K562 (cell line): Measurements from ENCODE around the gene KRT80. TPM values are rescaled to one million over a fixed set of nuclear protein-coding genes. Genes with fewer than 3 reads are reported as not detected.

ENCODE experiments used
- ATAC-seq: fragments of 200-7000 bp; cut with Tn5 transposase; 3 replicates; pipeline ENCODE4 v1.9.1; 2020; ENCODE audit warnings: moderate library complexity
- BruUV-seq: library from RNA; stranded (reverse); fragments of 400-500 nt; replicated peaks from 2 replicates; lab custom pipeline; 2021; lab: Mats Ljungman, UMichigan
- CTCF ChIA-PET: fragments of 300-600 bp; formaldehyde crosslinking; extraction: SDS; loops from one replicate; lab custom pipeline; 2021; ENCODE audit warnings: low intra/inter-chr PET ratio; lab: Yijun Ruan, JAX
- POLR2A ChIA-PET: fragments of 300-600, 350-650 bp; sonication (Branson Sonifier 250); formaldehyde crosslinking; extraction: SDS; loops from one replicate; lab custom pipeline; 2021; ENCODE audit warnings: antibody characterized with exemption, inconsistent platforms; lab: Yijun Ruan, JAX
- DNase-seq, 4 experiments: peaks; one replicate each; pipeline versions ENCODE4 v3.0.0 to v3.0.0-alpha.2; 2011 to 2018; ENCODE audit warnings: low spot score in 3 of 4, mixed read lengths in 3 of 4; ENCODE audit errors: extremely low read depth in 1 of 4
- FAIRE-seq: peaks from 2 replicates; lab custom pipeline; 2011; peaks lifted over from hg19 to GRCh38; lab: Jason Lieb, UNC
- H2AFZ ChIP-seq: 2 replicates; pipeline ENCODE4 v1.6.0; 2011; ENCODE audit warnings: low read depth, low read length, control low read depth, inconsistent platforms
- H3K27ac ChIP-seq: fragments of 200-600 bp; 3 replicates; pipeline ENCODE4 v1.8.0; 2011; ENCODE audit warnings: low read depth, mild to moderate bottlenecking, control low read depth, inconsistent platforms, low read length, moderate library complexity, mixed read lengths; ENCODE audit errors: extremely low read depth
- H3K27me3 ChIP-seq, 2 experiments: fragments of 300-600 bp in 1 of 2; 2 replicates in 1 of 2; 3 replicates in 1 of 2; pipeline versions ENCODE4 v1.6.0 to v1.8.0; 2011; ENCODE audit warnings: inconsistent platforms in 2 of 2, low read length in 2 of 2, mild to moderate bottlenecking in 1 of 2, mixed read lengths in 1 of 2, moderate library complexity in 1 of 2; ENCODE audit not compliant: control insufficient read depth in 2 of 2, insufficient read depth in 2 of 2
- H3K36me3 ChIP-seq: fragments of 300-600 bp; 3 replicates; pipeline ENCODE4 v1.8.0; 2011; ENCODE audit warnings: mild to moderate bottlenecking, low read length, inconsistent platforms; ENCODE audit not compliant: control insufficient read depth, insufficient read depth
- H3K4me1 ChIP-seq, 2 experiments: fragments of 200-600 bp in 1 of 2; replicated peaks in 1 of 2; 2 replicates in 1 of 2; 3 replicates in 1 of 2; pipeline versions ENCODE4 v1.5.1 to v1.8.0; 2011; ENCODE audit warnings: inconsistent platforms in 2 of 2, low read length in 2 of 2, mild to moderate bottlenecking in 1 of 2, mixed read lengths in 1 of 2, moderate library complexity in 1 of 2; ENCODE audit not compliant: control insufficient read depth in 2 of 2, insufficient read depth in 2 of 2
- H3K4me2 ChIP-seq: 2 replicates; pipeline ENCODE4 v1.6.1; 2011; ENCODE audit warnings: low read length, control low read depth, inconsistent platforms, mixed read lengths; ENCODE audit not compliant: insufficient read depth
- H3K4me3 ChIP-seq: fragments of 200-600 bp; sonication (generic), shearing (Covaris generic); 2 replicates; pipeline ENCODE4 v1.5.1; 2016; ENCODE audit warnings: control low read depth, inconsistent platforms
- H3K79me2 ChIP-seq: fragments of 200-600 bp; 3 replicates; pipeline ENCODE4 v1.8.0; 2011; ENCODE audit warnings: low read length, inconsistent platforms; ENCODE audit not compliant: control insufficient read depth, insufficient read depth
- H3K9ac ChIP-seq, 2 experiments: 2 replicates each; pipeline versions ENCODE4 v1.6.0 to v1.6.1; 2011; ENCODE audit warnings: low read depth in 2 of 2, low read length in 2 of 2, control low read depth in 1 of 2, inconsistent platforms in 1 of 2, mild to moderate bottlenecking in 1 of 2, mixed read lengths in 1 of 2; ENCODE audit not compliant: insufficient read depth in 1 of 2
- H3K9me1 ChIP-seq: one replicate; pipeline ENCODE4 v1.6.0; 2011; ENCODE audit warnings: inconsistent platforms, mild to moderate bottlenecking, low read length, moderate library complexity; ENCODE audit not compliant: control insufficient read depth, insufficient read depth
- H3K9me3 ChIP-seq: replicated peaks from 2 replicates; pipeline ENCODE4 v1.5.1; 2011; ENCODE audit warnings: low read depth, low read length, inconsistent platforms; ENCODE audit not compliant: control insufficient read depth, insufficient read depth
- H4K20me1 ChIP-seq: replicated peaks from 2 replicates; pipeline ENCODE4 v1.6.1; 2011; ENCODE audit warnings: low read length, inconsistent platforms, mixed read lengths; ENCODE audit not compliant: control insufficient read depth, insufficient read depth
- ARHGAP35 ChIP-seq: fragments of 450-650 bp; IDR thresholded peaks from 2 replicates; pipeline ENCODE4 v1.6.1; 2018; ENCODE audit not compliant: partially characterized antibody
- BCOR ChIP-seq: fragments of 450-650 bp; IDR thresholded peaks from 2 replicates; pipeline ENCODE4 v1.6.1; 2016
- CXXC5 ChIP-seq: fragments of 250-450 bp; sonication (Bioruptor Pico); IDR thresholded peaks from 2 replicates; pipeline ENCODE4 v1.8.0; 2022; ENCODE audit warnings: inconsistent platforms, mild to moderate bottlenecking, moderate library complexity
- FOS ChIP-seq: IDR thresholded peaks from 3 replicates; pipeline ENCODE4 v1.6.1; 2011; ENCODE audit not compliant: insufficient read length; ENCODE audit errors: extremely low read depth
- GTF2F1 ChIP-seq: IDR thresholded peaks from 2 replicates; pipeline ENCODE4 v1.6.1; 2011; ENCODE audit warnings: low read depth, low read length, improper control_type of control experiment
- IRF2 ChIP-seq: sonication (generic); formaldehyde crosslinking; IDR thresholded peaks from 2 replicates; pipeline ENCODE4 v1.8.1; 2022; ENCODE audit warnings: mild to moderate bottlenecking, missing genetic modification reagents
- MECOM ChIP-seq: fragments of 250-450 bp; sonication (Bioruptor Pico); IDR thresholded peaks from 2 replicates; pipeline ENCODE4 v1.8.0; 2022; ENCODE audit warnings: inconsistent platforms
- NCOA1 ChIP-seq: fragments of 450-650 bp; IDR thresholded peaks from 2 replicates; pipeline ENCODE4 v1.6.1; 2016; ENCODE audit warnings: low read depth
- NR1H2 ChIP-seq: sonication (generic); formaldehyde crosslinking; IDR thresholded peaks from 2 replicates; pipeline ENCODE4 v1.4.0; 2020; ENCODE audit warnings: mild to moderate bottlenecking, missing genetic modification reagents
- RNF2 ChIP-seq: sonication (generic); IDR thresholded peaks from 2 replicates; pipeline ENCODE4 v1.6.1; 2016
- TGIF2 ChIP-seq: sonication (generic); formaldehyde crosslinking; IDR thresholded peaks from 2 replicates; pipeline ENCODE4 v1.8.1; 2022; ENCODE audit warnings: mild to moderate bottlenecking, missing genetic modification reagents, moderate library complexity
- ZBTB17 ChIP-seq: fragments of 450-650 bp; formaldehyde crosslinking; IDR thresholded peaks from 2 replicates; pipeline ENCODE4 v1.4.0; 2020; ENCODE audit warnings: mild to moderate bottlenecking
- ZNF589 ChIP-seq: fragments of 200-800 bp; sonication (Bioruptor generic); IDR thresholded peaks from 2 replicates; pipeline ENCODE4 v1.6.1; 2016; ENCODE audit warnings: low read depth, missing genetic modification characterization, missing compliant biosample characterization
- WGBS: fragments of 100-300 bp; shearing (Covaris generic); methylation state at CpG from one replicate; pipeline ENCODE4 v1.1.6; 2016; ENCODE audit warnings: low coverage, mixed read lengths; ENCODE audit not compliant: insufficient coverage; ENCODE audit errors: missing lambda C conversion rate; 5-methylcytosine and 5-hydroxymethylcytosine counted together
- in situ Hi-C: fragments of 300-500 bp; cut with MboI; formaldehyde crosslinking; loops from 4 replicates; pipeline ENCODE4 v1.15.0; 2018; ENCODE audit warnings: inconsistent platforms, mixed read lengths
- intact Hi-C: fragments of 100-400 bp; cut with micrococcal nuclease; formaldehyde crosslinking; loops from 2 replicates; pipeline ENCODE4 v1.14.2; 2022
- polyA plus RNA-seq, 8 experiments: library from polyadenylated mRNA; depleted of rRNA in 4 of 8; stranded (reverse) in 5 of 8; unstranded in 3 of 8; fragments of >200 nt; fragmentation: Nextera tagmentation in 2 of 8; fragmentation: Illumina TruSeq in 1 of 8; extraction: Ambion mirVana in 2 of 8; extraction: Trizol in 1 of 8; gene quantifications; 2 replicates each; pipeline versions ENCODE4 v1.2.1 to v1.2.3, GENCODE V29; 2011 to 2014; ENCODE audit warnings: inconsistent platforms in 1 of 8, missing spikeins in 1 of 8
- total RNA-seq, 7 experiments: library from RNA; depleted of rRNA in 6 of 7; stranded (reverse); fragments of >200 nt in 6 of 7; fragmentation: Illumina TruSeq in 2 of 7; extraction: Trizol in 2 of 7; gene quantifications; 2 replicates each; pipeline versions ENCODE4 v1.2.1 to v1.2.3, GENCODE V29; 2011 to 2021; ENCODE audit warnings: low replicate concordance in 1 of 7
- TF ChIP-seq, protein P1 (sequence below): fragments of 200-800 bp; sonication (Bioruptor generic); IDR thresholded peaks from 2 replicates; pipeline ENCODE4 v1.6.1; 2017; ENCODE audit warnings: missing genetic modification characterization, missing compliant biosample characterization
- TF ChIP-seq, protein P2 (sequence below): sonication (generic); formaldehyde crosslinking; IDR thresholded peaks from 2 replicates; pipeline ENCODE4 v1.8.0; 2022; ENCODE audit warnings: mild to moderate bottlenecking, missing genetic modification reagents
- TF ChIP-seq, protein P3 (sequence below): fragments of 450-650 bp; IDR thresholded peaks from 2 replicates; pipeline ENCODE4 v1.6.1; 2018; ENCODE audit not compliant: partially characterized antibody

KRT80 gene
- total and polyA plus RNA-seq, 9 of the 15 experiments (the other 6 are each of a cell fraction or from before 2014, with no cell fraction given) = not detected

DNA sequence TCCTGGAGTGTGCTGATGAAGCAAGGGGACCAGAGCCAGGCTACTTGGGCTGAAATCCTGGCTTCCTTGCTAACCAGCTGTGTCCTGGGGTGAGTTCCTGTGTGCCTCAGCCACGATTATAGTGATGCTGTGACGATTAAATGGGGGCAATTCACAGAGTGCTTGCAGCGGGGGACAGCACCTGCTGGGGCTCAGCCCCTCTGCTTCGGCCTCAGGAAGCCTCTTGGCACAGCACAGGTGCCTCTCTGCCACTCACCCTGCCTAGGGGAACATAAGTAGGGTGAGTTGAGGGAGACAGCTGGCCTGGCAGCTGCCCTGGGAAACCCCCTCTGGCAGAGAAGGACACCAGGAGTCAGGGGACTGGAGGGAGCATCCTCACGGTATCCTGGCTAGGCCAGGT, 9.4 kb downstream of the KRT80 start:
- no peak for DNase-seq
- POLR2A ChIA-PET = interaction anchor here (0.6 to 0.7 kb wide), 3 partner anchors 9 to 677 kb away, joined by 3 read pairs; no protein-coding TSS in a partner anchor
- Histone ChIP-seq H3K4me3 (no peak overlapping the region), H3K4me1 (no peaks in the 10 kb centered on the region; a peak in 1 of 5 replicates), H3K36me3 (no peaks in the 10 kb centered on the region), H4K20me1 (peaks cover 31% of the 10 kb centered on the region), H2AFZ (no peak overlapping the region), H3K4me2 (no peak overlapping the region), H3K27ac (no peak overlapping the region), H3K9ac (no peak overlapping the region), H3K79me2 (no peaks in the 10 kb centered on the region), H3K27me3 (peaks cover 6 to 58% of the 10 kb centered on the region in 2 experiments; a peak in 3 of 5 replicates), H3K9me1 (no peaks in the 10 kb centered on the region), H3K9me3 (no peaks in the 10 kb centered on the region)
- 3% methylated on average over 5 of the region's 5 CpGs for WGBS
- intact Hi-C loops (no loop called here), in situ Hi-C loops (no loop called here)
- no peak for ATAC-seq
- no peak for TF ChIP-seq ARHGAP35
- TF ChIP-seq GTF2F1 = no peak
- no peak for TF ChIP-seq NR1H2 (CRISPR knock-in tag)
- no peak for TF ChIP-seq NCOA1
- TF ChIP-seq IRF2 (CRISPR knock-in tag) = no peak
- no peak for TF ChIP-seq ZNF589 (CRISPR knock-in tag)
- TF ChIP-seq TGIF2 (CRISPR knock-in tag) = no peak
- no peak for TF ChIP-seq RNF2
- no peak for TF ChIP-seq BCOR
- no peak for TF ChIP-seq ZBTB17
- TF ChIP-seq MECOM (CRISPR knock-in tag) = no peak
- no peak for TF ChIP-seq FOS
- TF ChIP-seq, protein P1, sequence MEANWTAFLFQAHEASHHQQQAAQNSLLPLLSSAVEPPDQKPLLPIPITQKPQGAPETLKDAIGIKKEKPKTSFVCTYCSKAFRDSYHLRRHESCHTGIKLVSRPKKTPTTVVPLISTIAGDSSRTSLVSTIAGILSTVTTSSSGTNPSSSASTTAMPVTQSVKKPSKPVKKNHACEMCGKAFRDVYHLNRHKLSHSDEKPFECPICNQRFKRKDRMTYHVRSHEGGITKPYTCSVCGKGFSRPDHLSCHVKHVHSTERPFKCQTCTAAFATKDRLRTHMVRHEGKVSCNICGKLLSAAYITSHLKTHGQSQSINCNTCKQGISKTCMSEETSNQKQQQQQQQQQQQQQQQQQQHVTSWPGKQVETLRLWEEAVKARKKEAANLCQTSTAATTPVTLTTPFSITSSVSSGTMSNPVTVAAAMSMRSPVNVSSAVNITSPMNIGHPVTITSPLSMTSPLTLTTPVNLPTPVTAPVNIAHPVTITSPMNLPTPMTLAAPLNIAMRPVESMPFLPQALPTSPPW (CRISPR knock-in tag) = no peak
- TF ChIP-seq, protein P2, sequence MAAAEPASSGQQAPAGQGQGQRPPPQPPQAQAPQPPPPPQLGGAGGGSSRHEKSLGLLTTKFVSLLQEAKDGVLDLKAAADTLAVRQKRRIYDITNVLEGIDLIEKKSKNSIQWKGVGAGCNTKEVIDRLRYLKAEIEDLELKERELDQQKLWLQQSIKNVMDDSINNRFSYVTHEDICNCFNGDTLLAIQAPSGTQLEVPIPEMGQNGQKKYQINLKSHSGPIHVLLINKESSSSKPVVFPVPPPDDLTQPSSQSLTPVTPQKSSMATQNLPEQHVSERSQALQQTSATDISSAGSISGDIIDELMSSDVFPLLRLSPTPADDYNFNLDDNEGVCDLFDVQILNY = no peak
- no peak for TF ChIP-seq CXXC5
- TF ChIP-seq, protein P3, sequence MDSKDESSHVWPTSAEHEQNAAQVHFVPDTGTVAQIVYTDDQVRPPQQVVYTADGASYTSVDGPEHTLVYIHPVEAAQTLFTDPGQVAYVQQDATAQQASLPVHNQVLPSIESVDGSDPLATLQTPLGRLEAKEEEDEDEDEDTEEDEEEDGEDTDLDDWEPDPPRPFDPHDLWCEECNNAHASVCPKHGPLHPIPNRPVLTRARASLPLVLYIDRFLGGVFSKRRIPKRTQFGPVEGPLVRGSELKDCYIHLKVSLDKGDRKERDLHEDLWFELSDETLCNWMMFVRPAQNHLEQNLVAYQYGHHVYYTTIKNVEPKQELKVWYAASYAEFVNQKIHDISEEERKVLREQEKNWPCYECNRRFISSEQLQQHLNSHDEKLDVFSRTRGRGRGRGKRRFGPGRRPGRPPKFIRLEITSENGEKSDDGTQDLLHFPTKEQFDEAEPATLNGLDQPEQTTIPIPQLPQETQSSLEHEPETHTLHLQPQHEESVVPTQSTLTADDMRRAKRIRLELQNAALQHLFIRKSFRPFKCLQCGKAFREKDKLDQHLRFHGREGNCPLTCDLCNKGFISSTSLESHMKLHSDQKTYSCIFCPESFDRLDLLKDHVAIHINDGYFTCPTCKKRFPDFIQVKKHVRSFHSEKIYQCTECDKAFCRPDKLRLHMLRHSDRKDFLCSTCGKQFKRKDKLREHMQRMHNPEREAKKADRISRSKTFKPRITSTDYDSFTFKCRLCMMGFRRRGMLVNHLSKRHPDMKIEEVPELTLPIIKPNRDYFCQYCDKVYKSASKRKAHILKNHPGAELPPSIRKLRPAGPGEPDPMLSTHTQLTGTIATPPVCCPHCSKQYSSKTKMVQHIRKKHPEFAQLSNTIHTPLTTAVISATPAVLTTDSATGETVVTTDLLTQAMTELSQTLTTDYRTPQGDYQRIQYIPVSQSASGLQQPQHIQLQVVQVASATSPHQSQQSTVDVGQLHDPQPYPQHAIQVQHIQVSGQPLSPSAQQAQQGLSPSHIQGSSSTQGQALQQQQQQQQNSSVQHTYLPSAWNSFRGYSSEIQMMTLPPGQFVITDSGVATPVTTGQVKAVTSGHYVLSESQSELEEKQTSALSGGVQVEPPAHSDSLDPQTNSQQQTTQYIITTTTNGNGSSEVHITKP = no peak
- FAIRE-seq = no peak
- BruUV-seq = no TSS peak
- CTCF ChIA-PET = no interaction called here
